SU-DHL-6 (cell line): ENCODE results near the gene IRAK1.

Experiments
- H2AFZ ChIP-seq: fragments of 200-600 bp; sonication (generic); 2 replicates; pipeline ENCODE4 v1.6.1; 2014; ENCODE audit warnings: low read depth, mild to moderate bottlenecking, moderate library complexity, mixed read lengths, antibody characterized with exemption, low read length; ENCODE audit not compliant: severe bottlenecking
- H3F3A ChIP-seq: fragments of 200-600 bp; shearing (Covaris generic); 2 replicates; pipeline ENCODE4 v1.6.0; 2016; ENCODE audit warnings: antibody characterized with exemption, mild to moderate bottlenecking; ENCODE audit not compliant: insufficient read depth
- H3K27ac ChIP-seq: fragments of 200-600 bp; sonication (generic); 2 replicates; pipeline ENCODE4 v1.5.1; 2016; ENCODE audit warnings: low read depth, mild to moderate bottlenecking, low read length, moderate library complexity, mixed read lengths
- H3K27me3 ChIP-seq: fragments of 200-600 bp; sonication (generic), shearing (Covaris generic); 2 replicates; pipeline ENCODE4 v1.6.0; 2014; ENCODE audit warnings: mild to moderate bottlenecking, low read length
- H3K36me3 ChIP-seq: fragments of 200-600 bp; sonication (generic); 2 replicates; pipeline ENCODE4 v1.6.1; 2014; ENCODE audit warnings: mild to moderate bottlenecking, low read length, mixed read lengths
- H3K4me2 ChIP-seq: fragments of 300-600, 200-600 bp; shearing (Covaris generic), sonication (generic); 2 replicates; pipeline ENCODE4 v1.6.0; 2014; ENCODE audit warnings: low read length, low read depth, mild to moderate bottlenecking; ENCODE audit not compliant: poor library complexity, severe bottlenecking
- H3K4me3 ChIP-seq: fragments of 200-600 bp; sonication (generic); 2 replicates; pipeline ENCODE4 v1.5.1; 2014; ENCODE audit warnings: antibody characterized with exemption, low read length, mild to moderate bottlenecking, mixed read lengths; ENCODE audit not compliant: insufficient read depth, poor library complexity, severe bottlenecking
- H3K79me2 ChIP-seq: fragments of 200-600 bp; sonication (generic); 2 replicates; pipeline ENCODE4 v1.6.1; 2014; ENCODE audit warnings: mild to moderate bottlenecking, low read length, moderate library complexity; ENCODE audit not compliant: insufficient read depth
- H3K9ac ChIP-seq: fragments of 200-600 bp; sonication (generic); 2 replicates; pipeline ENCODE4 v1.7.0; 2014; ENCODE audit warnings: mild to moderate bottlenecking, low read length
- H3K9me2 ChIP-seq: fragments of 200-600 bp; sonication (generic); replicated peaks from 2 replicates; pipeline ENCODE4 v1.6.1; 2014; ENCODE audit warnings: low read length; ENCODE audit not compliant: insufficient read depth
- H3K9me3 ChIP-seq: fragments of 200-600 bp; sonication (generic); 2 replicates; pipeline ENCODE4 v1.6.1; 2014; ENCODE audit warnings: low read length, mixed read lengths; ENCODE audit not compliant: insufficient read depth
- H4K20me1 ChIP-seq: fragments of 200-600 bp; sonication (generic); 2 replicates; pipeline ENCODE4 v1.6.1; 2014; ENCODE audit warnings: low read depth, mild to moderate bottlenecking, antibody characterized with exemption, low read length, moderate library complexity, mixed read lengths
- CTCF ChIP-seq: fragments of 200-600 bp; sonication (generic); IDR thresholded peaks from one replicate; pipeline ENCODE4 v1.5.1; 2017; ENCODE audit warnings: antibody characterized with exemption, mild to moderate bottlenecking, low read length, moderate library complexity; ENCODE audit not compliant: insufficient read depth, poor library complexity, severe bottlenecking
- EZH2phosphoT487 ChIP-seq: fragments of 200-600 bp; sonication (generic), shearing (Covaris generic); conservative IDR thresholded peaks from 2 replicates; pipeline ENCODE4 v1.6.1; 2018; ENCODE audit warnings: mild to moderate bottlenecking, antibody characterized with exemption, low read length, moderate library complexity, mixed read lengths

Gene IRAK1

GRCh38 chrX:154063234-154063633 is 43.5 kb upstream of the IRAK1 start:
- Histone ChIP-seq H3K9ac (no peak overlapping the region), H3K27me3 (no peaks in the 10 kb centered on the region), H2AFZ (no peak overlapping the region), H3K27ac (no peak overlapping the region), H3K9me2 (no peaks in the 10 kb centered on the region), H3K4me2 (no peak overlapping the region), H3K36me3 (no peaks in the 10 kb centered on the region), H3K79me2 (peaks cover 90% of the 10 kb centered on the region), H3K9me3 (no peaks in the 10 kb centered on the region), H3F3A (no peaks in the 10 kb centered on the region), H3K4me3 (no peak overlapping the region), H4K20me1 (no peaks in the 10 kb centered on the region)
- TF ChIP-seq CTCF (no peak), EZH2phosphoT487 (no peak)

GRCh38 chrX:154061801-154062200 is 42.1 kb upstream of the IRAK1 start:
- H3K9ac ChIP-seq = no peak overlapping the region
- TF ChIP-seq EZH2phosphoT487 (no peak), CTCF (no peak)
- H3K36me3 ChIP-seq = no peaks in the 10 kb centered on the region
- no peaks in the 10 kb centered on the region for H4K20me1 ChIP-seq
- H3K27me3 ChIP-seq = no peaks in the 10 kb centered on the region
- H2AFZ ChIP-seq = no peak overlapping the region
- no peak overlapping the region for H3K27ac ChIP-seq
- no peaks in the 10 kb centered on the region for H3F3A ChIP-seq
- H3K9me3 ChIP-seq = no peaks in the 10 kb centered on the region
- H3K9me2 ChIP-seq = no peaks in the 10 kb centered on the region
- H3K79me2 ChIP-seq = peaks cover 87% of the 10 kb centered on the region
- no peak overlapping the region for H3K4me2 ChIP-seq
- H3K4me3 ChIP-seq = no peak overlapping the region

GRCh38 chrX:154059729-154060245 is 40.1 kb upstream of the IRAK1 start:
- Histone ChIP-seq H3K27ac (no peak overlapping the region), H4K20me1 (no peaks in the 10 kb centered on the region), H3K4me3 (no peak overlapping the region), H3F3A (no peaks in the 10 kb centered on the region), H3K9ac (no peak overlapping the region), H3K4me2 (no peak overlapping the region), H2AFZ (no peak overlapping the region), H3K9me2 (no peaks in the 10 kb centered on the region), H3K79me2 (peaks cover 79% of the 10 kb centered on the region), H3K27me3 (no peaks in the 10 kb centered on the region), H3K9me3 (no peaks in the 10 kb centered on the region), H3K36me3 (no peaks in the 10 kb centered on the region)
- TF ChIP-seq CTCF = no peak
- no peak for TF ChIP-seq EZH2phosphoT487

- no peaks in the 10 kb centered on the region for H4K20me1 ChIP-seq
Observed at GRCh38 chrX:154059231-154059630, 39.5 kb upstream of the IRAK1 start.

More at GRCh38 chrX:154059231-154059630, 39.5 kb upstream of the IRAK1 start:
- no peaks in the 10 kb centered on the region for H3K27me3 ChIP-seq
- TF ChIP-seq CTCF = no peak
- TF ChIP-seq EZH2phosphoT487 = no peak
- no peaks in the 10 kb centered on the region for H3K9me2 ChIP-seq
- no peaks in the 10 kb centered on the region for H3K36me3 ChIP-seq
- H3K9me3 ChIP-seq = no peaks in the 10 kb centered on the region
- H3K79me2 ChIP-seq = peaks cover 74% of the 10 kb centered on the region
- no peaks in the 10 kb centered on the region for H3F3A ChIP-seq
- no peak overlapping the region for H3K27ac ChIP-seq
- H3K9ac ChIP-seq = no peak overlapping the region
- H3K4me3 ChIP-seq = no peak overlapping the region
- H2AFZ ChIP-seq = no peak overlapping the region
- no peak overlapping the region for H3K4me2 ChIP-seq
